Measurements from ENCODE around the gene NOTUM.
"Not testable (repeated sequence)": the region's sequence is repeated elsewhere in the genome, so short reads cannot be mapped to it uniquely, and the experiment has no call there.

Gene NOTUM

DNA sequence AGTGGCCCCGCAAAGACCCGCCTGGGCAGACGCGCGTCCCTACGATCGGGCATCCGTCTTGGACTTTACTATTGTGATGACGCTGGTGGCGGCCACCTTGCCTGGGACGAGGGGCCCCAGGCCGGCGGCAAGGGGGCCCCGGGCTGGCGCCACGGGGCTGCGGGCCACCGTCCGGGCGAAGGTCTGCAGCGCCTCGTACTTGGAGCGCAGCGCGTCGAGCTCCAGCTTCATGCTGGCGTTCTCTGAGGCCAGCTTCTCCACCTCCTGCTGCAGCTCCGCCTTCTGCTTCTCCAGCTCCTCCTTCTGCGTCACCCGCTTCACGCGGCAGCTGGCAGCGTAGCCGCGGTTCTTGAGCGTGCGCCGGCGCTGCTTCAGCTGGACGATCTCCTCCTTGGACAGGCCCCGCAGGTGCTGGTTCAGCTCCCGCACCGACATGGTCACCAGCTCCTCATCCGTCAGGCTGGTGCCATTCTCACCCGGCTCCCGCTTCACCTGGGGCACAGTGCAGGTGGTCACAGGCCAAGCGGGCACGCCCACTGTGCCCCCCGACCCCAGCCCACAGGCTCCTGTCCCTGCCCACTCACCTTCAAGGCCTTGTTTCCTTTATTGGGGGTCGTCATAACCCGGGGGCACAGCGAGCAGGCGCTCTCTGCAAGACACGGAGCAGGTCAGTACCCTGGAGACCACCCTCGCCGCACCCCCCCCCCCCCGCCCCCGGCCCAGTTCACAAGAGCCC lies 38.3 kb downstream of the NOTUM start:
- no peak for DNase-seq

GRCh38 chr17:81921996-81922565 lies 38.9 kb downstream of the NOTUM start:
- no peak for DNase-seq

DNA sequence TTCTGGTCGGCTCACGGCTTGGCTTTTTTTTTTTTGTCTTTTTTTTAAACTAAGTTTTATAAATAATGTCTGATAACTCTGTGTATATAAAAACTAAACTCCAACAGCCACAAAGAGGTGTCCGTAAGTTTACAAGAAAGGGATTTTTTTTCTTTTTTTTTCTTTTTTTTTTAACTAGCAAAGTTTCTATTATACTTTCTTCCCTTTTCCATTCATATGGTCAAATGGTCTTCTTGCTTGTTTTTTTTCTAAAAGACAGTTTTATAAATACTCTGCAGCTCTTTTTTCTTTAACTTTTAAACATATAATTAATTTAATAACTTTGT lies 39.5 kb downstream of the NOTUM start:
- DNase-seq, result no peak

- no peak for DNase-seq
Measured at GRCh38 chr17:81920612-81921536, 40.1 kb downstream of the NOTUM start.

- DNase-seq, result no peak
Measured at GRCh38 chr17:81918832-81919545, 42.0 kb downstream of the NOTUM start.

DNA sequence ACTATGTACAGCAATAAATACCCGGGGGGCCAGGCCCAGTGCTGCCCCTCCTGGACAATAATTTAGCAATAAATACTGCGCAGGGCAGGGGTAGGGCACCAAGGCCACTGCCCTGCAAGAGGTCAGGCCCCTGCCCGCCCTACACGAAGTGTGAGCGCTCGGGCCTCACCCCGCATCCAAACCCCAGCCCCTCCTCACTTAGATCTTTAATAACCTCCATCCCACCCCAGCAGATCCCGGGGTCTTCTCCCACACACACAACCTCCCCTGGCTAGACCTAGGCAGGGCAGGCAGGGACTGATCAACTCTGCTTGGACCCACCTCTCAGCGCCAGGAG lies 42.7 kb downstream of the NOTUM start:
- not testable (repeated sequence) for DNase-seq

DNA sequence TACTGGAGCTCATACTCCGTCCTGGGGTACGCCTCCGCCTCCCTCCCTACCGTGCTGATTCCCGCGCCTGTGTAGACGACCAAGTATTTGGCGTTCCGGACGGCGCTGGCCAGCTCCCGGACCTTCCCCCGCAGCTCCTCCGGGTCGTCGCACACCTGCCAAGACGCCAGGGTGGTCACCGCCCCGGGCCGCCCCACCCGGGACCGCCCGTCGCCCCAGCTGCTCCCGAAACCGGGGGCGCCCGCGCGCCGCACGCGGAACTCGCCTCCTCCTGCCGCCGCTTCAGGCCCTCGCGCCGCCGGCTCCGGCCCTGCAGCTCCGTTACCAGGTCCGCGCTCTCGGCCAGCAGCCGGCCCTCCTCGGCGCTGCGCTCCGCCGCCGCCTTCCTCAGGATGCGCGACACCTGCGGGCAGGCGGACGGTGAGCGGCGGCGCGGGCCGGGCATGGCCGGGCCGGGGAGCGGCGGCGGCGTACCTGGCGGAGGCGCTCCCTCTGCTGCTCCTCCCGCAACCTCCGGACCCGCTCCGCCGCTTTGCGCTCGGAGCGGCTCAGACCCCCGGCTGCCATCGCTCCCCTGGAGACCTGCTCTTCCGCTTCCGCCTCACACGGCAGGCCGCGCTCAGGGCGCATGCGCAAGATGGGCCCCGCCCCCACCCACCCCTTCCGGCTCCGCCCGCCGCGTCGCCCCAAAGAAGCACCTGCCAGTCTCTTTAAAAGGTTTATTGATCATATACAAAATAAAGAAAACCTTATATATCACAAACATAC lies 43.2 kb downstream of the NOTUM start, which contains the start of gene SIRT7:
Gene SIRT7 (minus strand): TSS at position 612 of the 768 bp plus-strand sequence. CDS start 45 bp downstream, at position 567.
- peak; percentile 69 to 89 (median 82) for DNase-seq

DNA sequence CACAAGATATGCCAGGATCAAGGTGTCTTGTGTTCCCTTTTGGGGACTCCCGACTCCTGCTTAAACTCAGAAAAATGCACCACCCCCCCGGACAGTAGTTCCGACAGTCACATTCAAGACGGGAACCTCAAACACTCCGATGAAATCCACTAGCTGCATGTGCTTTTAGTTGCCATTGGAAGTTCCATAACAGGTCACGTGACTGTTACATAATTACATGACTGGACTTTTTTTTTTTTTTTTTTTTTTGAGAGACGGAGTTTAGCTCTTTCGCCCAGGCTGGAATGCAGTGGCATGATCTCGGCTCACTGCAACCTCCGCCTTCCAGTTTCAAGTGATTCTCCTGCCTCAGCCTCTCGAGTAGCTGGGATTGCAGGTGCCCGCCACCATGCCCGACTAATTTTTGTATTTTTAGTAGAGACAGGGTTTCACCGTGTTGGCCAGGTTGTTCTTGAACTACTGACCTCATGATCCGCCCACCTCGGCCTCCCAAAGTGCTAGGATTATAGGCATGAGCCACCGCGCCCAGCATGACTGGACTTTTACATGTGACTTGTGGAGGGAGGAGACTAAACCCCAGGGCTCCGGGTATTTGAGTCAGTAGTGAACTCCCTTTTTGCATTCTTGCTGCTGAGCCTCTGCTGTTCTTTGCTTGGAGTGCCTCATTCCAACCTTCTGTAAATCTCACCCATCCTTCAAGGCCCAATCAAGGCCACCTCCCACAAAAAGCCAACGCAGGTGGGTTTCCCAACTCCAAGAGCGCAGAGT lies 44.6 kb downstream of the NOTUM start:
- no peak for DNase-seq

- no peak for DNase-seq
Measured at GRCh38 chr17:81915331-81915730, 45.7 kb downstream of the NOTUM start.

DNA sequence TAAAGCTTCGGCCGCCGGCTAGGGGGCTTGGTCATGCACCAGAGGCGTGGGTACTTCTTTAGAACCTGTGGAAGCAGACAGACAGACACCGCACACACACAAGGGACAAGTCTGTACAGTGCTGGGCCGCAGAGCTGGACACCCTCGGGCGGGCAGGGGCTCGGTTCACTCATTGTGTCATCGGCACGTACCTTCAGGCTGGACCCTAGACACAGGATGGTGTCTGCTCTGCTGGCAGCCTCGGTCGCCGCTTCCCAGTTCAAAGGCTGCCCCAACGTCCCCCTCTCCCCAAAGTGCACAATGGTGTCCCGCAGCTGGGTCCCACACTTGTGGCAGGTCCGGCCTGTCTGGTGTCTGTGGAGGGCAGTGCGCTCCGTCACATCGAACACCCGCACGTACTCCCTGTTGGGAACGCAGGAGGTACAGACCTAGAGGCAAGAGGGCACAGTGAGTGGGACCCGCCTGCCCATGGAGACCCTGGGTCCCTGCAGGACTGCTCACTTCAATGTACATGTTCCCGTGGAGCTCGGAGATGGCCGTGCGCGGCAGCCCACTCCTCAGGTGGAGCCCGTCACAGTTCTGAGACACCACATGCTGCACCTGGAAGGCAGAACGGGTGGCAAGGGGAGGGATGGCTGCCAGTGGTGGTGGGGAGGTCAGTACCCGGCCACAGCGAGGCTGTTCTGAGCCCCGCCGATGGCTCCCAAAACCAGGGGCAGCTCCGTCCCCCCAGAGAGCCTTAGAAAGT lies 46.7 kb downstream of the NOTUM start:
- no peak for DNase-seq

DNA sequence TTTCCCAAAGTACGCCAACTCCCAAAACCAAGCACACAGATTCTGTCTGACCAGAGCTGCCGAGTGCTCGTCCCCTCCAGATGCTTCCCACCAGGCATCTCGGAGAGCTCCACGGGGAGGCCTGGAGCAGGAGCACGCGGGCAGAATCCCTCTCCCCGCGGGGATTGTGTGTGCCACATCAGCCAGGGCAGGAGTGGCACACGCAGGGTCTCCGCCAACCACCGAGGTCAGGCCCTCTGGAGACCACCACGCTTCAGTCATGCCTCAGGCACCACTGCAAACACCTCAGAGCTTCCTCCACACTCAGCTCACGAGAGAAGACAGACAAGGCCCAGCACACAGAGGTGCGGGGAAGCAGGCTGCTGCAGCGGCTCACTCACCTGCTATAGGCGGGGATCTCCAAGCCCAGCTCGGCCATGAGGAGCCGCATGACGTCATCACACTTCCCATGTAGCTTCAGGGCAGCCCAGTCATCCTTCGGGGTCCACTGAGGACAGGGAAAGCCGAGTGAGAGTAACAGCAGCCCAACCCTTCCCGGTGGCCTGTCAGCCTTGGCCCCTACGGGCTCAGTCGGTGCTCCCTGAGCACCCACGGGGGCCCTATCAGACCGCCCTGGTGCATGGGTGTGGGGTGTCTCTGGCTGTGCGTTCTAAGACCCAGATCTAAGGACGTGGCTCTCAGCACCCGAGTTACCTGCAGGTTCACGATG lies 47.4 kb downstream of the NOTUM start:
- DNase-seq, result no peak

GRCh38 chr17:81912441-81913309 lies 48.3 kb downstream of the NOTUM start:
- no peak for DNase-seq

DNA sequence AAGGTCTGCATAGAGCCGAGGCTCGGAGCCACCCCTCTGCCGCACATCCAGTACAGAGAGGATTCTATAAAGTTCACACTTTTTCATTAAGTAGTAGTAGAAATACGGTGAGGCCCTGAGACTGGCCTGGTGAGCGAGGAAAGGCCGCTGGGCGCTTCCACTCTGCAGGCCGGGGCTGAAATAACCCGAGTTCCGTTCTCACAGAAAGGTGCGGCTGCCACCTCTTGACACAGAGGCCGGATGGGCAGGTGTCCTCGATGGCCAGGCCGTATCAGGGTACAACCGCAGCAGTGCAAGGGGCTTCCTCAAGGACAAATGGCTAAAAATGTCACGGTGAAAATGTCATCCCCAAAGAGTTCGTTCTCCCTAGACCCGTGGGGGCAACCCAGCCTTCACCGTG lies 49.0 kb downstream of the NOTUM start:
- DNase-seq, result no peak

DNA sequence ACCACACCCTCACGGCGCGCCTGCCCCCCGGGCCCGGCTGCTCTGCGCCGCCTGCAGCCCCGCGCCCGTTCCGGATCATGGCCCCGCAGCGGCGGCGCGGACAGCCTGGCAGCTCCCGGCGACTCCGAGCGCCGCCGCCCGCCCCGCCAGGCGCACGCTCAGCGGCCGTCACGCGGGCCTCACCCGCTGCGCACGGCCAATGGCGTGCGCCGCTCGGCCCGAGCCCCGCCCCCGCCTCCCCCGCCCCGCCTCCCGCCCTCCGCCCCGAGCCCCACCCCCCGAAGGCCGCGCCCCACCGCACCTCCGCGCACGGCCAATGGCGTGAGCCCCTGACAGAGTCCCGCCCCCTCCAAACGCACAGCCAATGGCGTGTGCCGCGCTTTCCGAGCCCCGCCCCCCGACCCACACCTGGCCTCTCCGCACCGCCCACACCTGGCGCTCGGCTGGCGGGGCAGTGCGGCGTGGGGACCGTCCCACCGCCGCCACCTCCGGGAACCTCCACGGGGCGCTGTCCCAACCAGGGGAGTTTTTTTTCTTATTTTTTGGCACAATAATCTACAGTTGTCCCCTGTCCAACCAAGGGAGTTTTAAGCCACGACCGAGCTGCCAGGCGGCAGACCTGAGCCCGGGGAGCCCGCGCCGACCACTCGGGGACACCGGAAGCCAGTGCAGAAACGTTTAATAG lies 49.6 kb downstream of the NOTUM start, which contains the start of gene PCYT2:
Gene PCYT2 (minus strand): TSS at position 123 of the 685 bp plus-strand sequence. CDS start 44 bp downstream, at position 79.
- peak; percentile 75 to 89 (median 78) for DNase-seq

GRCh38 chr17:81910840-81911276 lies 50.1 kb downstream of the NOTUM start:
- no peak for DNase-seq

GRCh38 chr17:81909966-81910839 lies 50.8 kb downstream of the NOTUM start:
- no peak for DNase-seq

- no peak for DNase-seq
Measured at GRCh38 chr17:81909231-81909630, 51.8 kb downstream of the NOTUM start.
